Right lobe of liver (tissue), 6 donors: ENCODE measurements around the gene ADISSP. TPM values are rescaled to one million over a fixed set of nuclear protein-coding genes. Genes with fewer than 3 reads are reported as not detected.

Source experiments
- ATAC-seq, 4 donors: fragments of 200-7000 bp; cut with Tn5 transposase; one replicate each; pipeline ENCODE4 v1.9.1; 2020; ENCODE audit warnings: mild to moderate bottlenecking in 4 of 4, moderate library complexity in 4 of 4
- DNase-seq, 3 donors: peaks; one replicate each; pipeline ENCODE4 v3.0.0-alpha.2; 2020
- H3K27ac ChIP-seq, 3 donors: fragments of 200-600 bp; one replicate each; pipeline ENCODE4 v1.8.0; 2022
- H3K27me3 ChIP-seq, 2 donors: fragments of 200-600 bp; one replicate each; pipeline ENCODE4 v1.8.0; 2022
- H3K36me3 ChIP-seq, 4 donors: fragments of 200-600 bp; sonication (generic) in 1 of 4; one replicate each; pipeline versions ENCODE4 v1.5.1 to v1.8.0; 2017 to 2022; ENCODE audit warnings: control low read depth in 1 of 4
- H3K4me1 ChIP-seq, 4 donors: fragments of 200-600 bp; sonication (generic) in 1 of 4; one replicate each; pipeline versions ENCODE4 v1.5.1 to v1.8.0; 2017 to 2022; ENCODE audit warnings: control low read depth in 1 of 4
- H3K4me3 ChIP-seq, 3 donors: fragments of 200-600 bp; one replicate each; pipeline ENCODE4 v1.8.0; 2022
- H3K9me3 ChIP-seq, 4 donors: fragments of 200-600 bp; sonication (generic) in 1 of 4; one replicate each; pipeline versions ENCODE4 v1.5.1 to v1.8.0; 2017 to 2022; ENCODE audit warnings: control low read depth in 1 of 4
- POLR2A ChIP-seq: fragments of 450-650 bp; IDR thresholded peaks from one replicate; pipeline ENCODE4 v1.6.1; 2017; ENCODE audit warnings: antibody characterized with exemption, mild to moderate bottlenecking
- WGBS: methylation state at CpG from one replicate; pipeline ENCODE4 v1.1.6; 2018; ENCODE audit warnings: low coverage, low lambda C conversion rate; ENCODE audit not compliant: insufficient coverage; ENCODE audit errors: missing lambda C conversion rate; 5-methylcytosine and 5-hydroxymethylcytosine counted together
- intact Hi-C, 2 donors: fragments of 100-400 bp; cut with DNase I; formaldehyde crosslinking; loops; one replicate each; pipeline versions ENCODE4 v1.11.2 to v1.14.1; 2022
- total RNA-seq, 6 experiments: library from RNA; depleted of rRNA in 2 of 6; stranded (reverse); fragments of >200 nt in 2 of 6; fragmentation: NEBNext Ultra II Directional in 3 of 6; extraction: Animal tissue kit (Norgen Biotek cat#: 25700) in 3 of 6; gene quantifications; one replicate each; pipeline versions ENCODE4 v1.1.0 to v1.2.4, GENCODE V29; 2016 to 2023
- TF ChIP-seq, protein P1 (sequence below), 4 donors: fragments of 200-600 bp in 3 of 4; fragments of 450-650 bp in 1 of 4; IDR thresholded peaks; one replicate each; pipeline versions ENCODE4 v1.5.1 to v1.8.0; 2016 to 2022; ENCODE audit warnings: antibody characterized with exemption in 4 of 4, mild to moderate bottlenecking in 2 of 4
- donor health status: DM: no; HTN: yes; CAD: no.
- donor health status: DM: no; HTN: no; CAD: no.
- donor health status: DM: no; HTN: no; CAD: no.
- donor health status: DM: no; HTN: yes; CAD: no.
- donor health status: DM: no; HTN: yes; CAD: no.

The ADISSP gene
- total RNA-seq, 6 experiments from 2014 or later = 9.6 to 11.7 (median 9.9) TPM

- WGBS = 12% methylated on average over 9 of the region's 51 CpGs
- Histone ChIP-seq H3K36me3 (no peaks in the 10 kb centered on the region), H3K27ac (peak overlapping the region; percentile 56 to 73 (median 60)), H3K4me3 (peak overlapping the region; percentile 59 to 81 (median 75)), H3K9me3 (no peaks in the 10 kb centered on the region), H3K27me3 (no peaks in the 10 kb centered on the region), H3K4me1 (peaks cover 0 to 14% (median 4%) of the 10 kb centered on the region in 4 donors)
- DNase-seq (peak; percentile 68 to 78 (median 75)), ATAC-seq (peak; percentile 48 to 58 (median 57))
- intact Hi-C loops = no loop called here
- TF ChIP-seq POLR2A = no peak
- TF ChIP-seq, protein P1, sequence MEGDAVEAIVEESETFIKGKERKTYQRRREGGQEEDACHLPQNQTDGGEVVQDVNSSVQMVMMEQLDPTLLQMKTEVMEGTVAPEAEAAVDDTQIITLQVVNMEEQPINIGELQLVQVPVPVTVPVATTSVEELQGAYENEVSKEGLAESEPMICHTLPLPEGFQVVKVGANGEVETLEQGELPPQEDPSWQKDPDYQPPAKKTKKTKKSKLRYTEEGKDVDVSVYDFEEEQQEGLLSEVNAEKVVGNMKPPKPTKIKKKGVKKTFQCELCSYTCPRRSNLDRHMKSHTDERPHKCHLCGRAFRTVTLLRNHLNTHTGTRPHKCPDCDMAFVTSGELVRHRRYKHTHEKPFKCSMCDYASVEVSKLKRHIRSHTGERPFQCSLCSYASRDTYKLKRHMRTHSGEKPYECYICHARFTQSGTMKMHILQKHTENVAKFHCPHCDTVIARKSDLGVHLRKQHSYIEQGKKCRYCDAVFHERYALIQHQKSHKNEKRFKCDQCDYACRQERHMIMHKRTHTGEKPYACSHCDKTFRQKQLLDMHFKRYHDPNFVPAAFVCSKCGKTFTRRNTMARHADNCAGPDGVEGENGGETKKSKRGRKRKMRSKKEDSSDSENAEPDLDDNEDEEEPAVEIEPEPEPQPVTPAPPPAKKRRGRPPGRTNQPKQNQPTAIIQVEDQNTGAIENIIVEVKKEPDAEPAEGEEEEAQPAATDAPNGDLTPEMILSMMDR (IDR thresholded peaks at IDR 0.05) = peak; percentile 34 to 56 (median 48)
These were observed 983 bp upstream of the ADISSP start for GRCh38 chr20:3768342-3769130.

DNA sequence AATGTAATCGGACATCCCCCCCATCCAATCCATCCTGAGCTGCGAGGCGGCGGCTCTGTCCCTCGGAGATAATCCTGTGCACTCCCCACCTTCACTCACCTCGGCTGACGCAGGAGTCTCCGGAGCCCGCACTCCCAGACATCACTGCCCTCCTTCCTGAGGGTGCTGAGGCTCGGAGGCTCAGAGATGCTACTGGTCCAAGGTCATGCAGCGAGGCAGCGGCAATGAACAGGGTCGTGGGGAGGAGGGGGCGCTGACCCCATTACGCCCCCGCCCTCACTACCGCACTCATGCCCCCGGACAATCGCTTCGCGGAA, 485 bp downstream of the ADISSP start:
- intact Hi-C loops = no loop called here
- H3K36me3 ChIP-seq = no peaks in the 10 kb centered on the region

DNA sequence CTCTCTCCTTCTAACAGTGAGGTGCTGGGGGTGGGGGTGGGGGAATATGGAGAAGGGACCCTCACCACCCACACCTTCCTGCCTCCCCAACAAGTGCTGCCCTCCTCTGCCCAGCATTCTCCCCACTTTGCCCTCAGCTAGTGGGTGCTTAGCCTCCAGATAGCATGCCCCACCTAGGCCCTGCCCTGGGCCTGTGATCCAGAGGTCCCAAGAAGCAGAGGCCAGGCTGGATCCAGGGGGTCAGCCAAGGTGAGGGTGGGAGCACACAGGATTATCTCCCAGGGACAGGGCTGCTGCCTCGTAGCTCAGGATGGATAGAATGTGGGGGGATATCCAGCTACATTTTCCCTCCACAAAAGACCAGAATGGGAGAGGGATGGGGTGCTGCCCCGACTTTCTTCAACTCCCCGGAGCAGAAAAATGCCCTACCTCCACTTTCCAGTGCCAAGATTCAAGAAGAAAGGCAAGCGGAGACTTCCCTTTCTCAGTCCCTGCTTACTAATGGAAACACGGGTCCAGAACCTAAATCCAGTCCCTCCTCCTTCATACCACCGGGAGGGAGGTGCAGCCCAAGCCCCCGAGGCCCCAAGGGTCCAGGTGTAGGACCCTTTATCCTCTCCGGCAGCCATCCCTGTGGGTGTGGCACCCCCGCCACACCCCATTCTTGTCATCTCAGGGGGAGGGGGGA, 987 bp downstream of the ADISSP start:
- WGBS = 40% methylated on average over 4 of the region's 9 CpGs
- no peaks in the 10 kb centered on the region for H3K27me3 ChIP-seq
- no peaks in the 10 kb centered on the region for H3K36me3 ChIP-seq
- peak overlapping the region in 2 of 3 donors; percentile 75 to 81 for H3K4me3 ChIP-seq
- peaks cover 0 to 14% (median 4%) of the 10 kb centered on the region in 4 donors for H3K4me1 ChIP-seq
- H3K9me3 ChIP-seq = no peaks in the 10 kb centered on the region
- intact Hi-C loops = no loop called here
- H3K27ac ChIP-seq = no peak overlapping the region
- DNase-seq = peak in 1 of 3 donors; percentile 21
- TF ChIP-seq POLR2A = no peak
- TF ChIP-seq, protein P1 (IDR thresholded peaks at IDR 0.05) = no peak
- ATAC-seq = no peak

More for the DNA sequence above, 485 bp downstream of the ADISSP start:
- DNase-seq (peak in 1 of 3 donors; percentile 38), ATAC-seq (no peak)
- Histone ChIP-seq H3K27me3 (no peaks in the 10 kb centered on the region), H3K9me3 (no peaks in the 10 kb centered on the region), H3K4me3 (peak overlapping the region; percentile 59 to 81 (median 75)), H3K4me1 (peaks cover 0 to 14% (median 4%) of the 10 kb centered on the region in 4 donors), H3K27ac (no peak overlapping the region)
- 36% methylated on average over 7 of the region's 21 CpGs for WGBS
- TF ChIP-seq, protein P1 (IDR thresholded peaks at IDR 0.05) = no peak
- no peak for TF ChIP-seq POLR2A

- Histone ChIP-seq H3K27ac (no peak overlapping the region), H3K4me3 (no peak overlapping the region), H3K27me3 (no peaks in the 10 kb centered on the region), H3K9me3 (no peaks in the 10 kb centered on the region), H3K4me1 (peaks cover 0 to 14% (median 4%) of the 10 kb centered on the region in 4 donors), H3K36me3 (no peaks in the 10 kb centered on the region)
- DNase-seq (no peak), ATAC-seq (no peak)
- intact Hi-C loops = no loop called here
- WGBS = 72% methylated on average over 2 of the region's 3 CpGs
- TF ChIP-seq POLR2A = no peak
- TF ChIP-seq, protein P1 (IDR thresholded peaks at IDR 0.05) = no peak
These were observed 2.2 kb downstream of the ADISSP start for GRCh38 chr20:3765171-3765882.
